Left renal cortex interstitium (tissue), 4 donors: ENCODE results near the gene VARS1. TPM values are rescaled to one million over a fixed set of nuclear protein-coding genes. Genes with fewer than 3 reads are reported as not detected.
A peak's percentile ranks its signal among the peaks of the same experiment; 100 is the strongest.
"Not testable (repeated sequence)": the region's sequence is repeated elsewhere in the genome, so short reads cannot be mapped to it uniquely, and the experiment has no call there.

ENCODE experiments used
- DNase-seq, 4 donors: peaks; one replicate each; pipeline ENCODE4 v3.0.0-alpha.2; 2013; ENCODE audit warnings: low read depth in 4 of 4, low spot score in 2 of 4, missing footprints in 1 of 4
- polyA plus RNA-seq, 4 donors: library from polyadenylated mRNA; unstranded; fragments of 120-200 nt; gene quantifications; one replicate each; pipeline ENCODE4 v1.2.1, GENCODE V29; 2013; ENCODE audit not compliant: insufficient read length in 4 of 4

The VARS1 gene
- polyA plus RNA-seq, 4 donors = 51.9 to 64.8 (median 55.2) TPM

DNA sequence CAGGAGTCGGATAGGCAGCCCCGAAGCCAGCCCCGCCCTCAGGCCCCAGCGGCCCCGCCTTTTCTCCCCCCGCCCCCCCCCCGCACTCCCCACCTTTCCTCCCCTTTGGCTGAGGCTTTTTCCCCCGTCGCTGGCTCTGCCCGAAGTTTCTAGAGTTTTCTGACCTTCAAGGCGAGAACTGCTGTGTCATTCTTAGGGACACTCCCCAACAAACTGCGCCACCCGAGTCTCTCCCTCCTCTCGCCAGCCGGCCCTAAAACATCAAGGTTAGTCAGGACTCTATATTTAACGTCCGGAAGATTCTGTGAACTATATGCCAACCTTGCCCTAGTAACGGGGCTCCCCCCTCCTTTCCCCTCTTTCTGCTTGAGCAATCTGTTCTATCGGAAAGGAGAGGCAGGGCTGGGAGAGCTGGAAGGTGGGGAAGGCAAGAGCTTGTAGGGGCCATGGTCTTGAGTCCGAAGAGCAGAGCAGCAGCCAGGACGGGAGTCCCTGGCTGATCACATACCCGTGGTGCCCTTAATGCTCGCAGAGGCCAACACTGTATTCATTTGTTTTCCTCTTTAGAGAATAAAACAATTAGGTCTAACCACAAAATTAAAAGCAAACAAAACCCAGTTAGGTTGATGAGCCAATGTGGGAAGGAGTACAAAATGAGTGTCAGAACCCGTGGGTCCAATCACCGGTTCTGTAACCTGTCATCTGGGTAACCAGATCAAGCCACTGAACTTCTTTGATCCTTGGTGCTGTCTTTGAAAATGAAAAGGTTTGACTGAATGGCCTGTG lies 26.7 kb upstream of the VARS1 start:
- peak in 1 of 4 donors; percentile 51 for DNase-seq

DNA sequence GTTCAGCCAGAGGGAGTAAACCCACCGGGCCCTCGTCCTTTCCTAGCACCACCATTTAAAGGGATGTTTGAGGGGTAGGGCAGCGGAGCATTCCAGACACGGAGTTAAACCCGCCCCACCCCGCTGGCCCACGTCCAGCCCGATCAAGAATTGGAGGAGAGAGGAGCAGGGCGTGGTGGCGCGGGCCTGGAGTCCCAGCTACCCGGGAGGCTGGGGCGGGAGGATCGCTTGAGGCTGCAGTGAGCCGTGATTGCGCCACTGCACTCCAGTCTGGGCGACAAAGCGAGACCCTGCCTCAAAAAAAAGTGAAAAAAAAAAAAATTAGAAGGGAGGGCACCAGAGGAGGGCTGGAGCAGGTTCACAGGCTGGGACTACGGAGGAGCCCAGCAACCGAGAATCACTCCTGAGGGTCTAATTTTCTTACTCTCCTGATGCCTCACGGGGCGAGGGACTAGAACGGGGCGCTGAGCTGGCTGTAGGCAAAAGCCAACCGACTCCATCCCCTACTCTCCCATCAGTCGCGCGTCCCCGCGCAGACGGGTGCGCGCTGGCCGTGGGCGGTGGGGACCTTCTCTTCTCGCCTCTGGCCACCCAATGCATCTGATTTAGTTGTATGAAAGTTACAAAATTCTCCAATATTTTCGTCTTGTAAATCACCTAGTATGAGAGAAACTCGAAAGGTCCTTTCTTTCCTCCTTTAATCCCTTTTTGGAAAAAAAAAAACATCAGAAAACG lies 25.9 kb upstream of the VARS1 start:
- DNase-seq = peak in 1 of 4 donors; percentile 59

DNA sequence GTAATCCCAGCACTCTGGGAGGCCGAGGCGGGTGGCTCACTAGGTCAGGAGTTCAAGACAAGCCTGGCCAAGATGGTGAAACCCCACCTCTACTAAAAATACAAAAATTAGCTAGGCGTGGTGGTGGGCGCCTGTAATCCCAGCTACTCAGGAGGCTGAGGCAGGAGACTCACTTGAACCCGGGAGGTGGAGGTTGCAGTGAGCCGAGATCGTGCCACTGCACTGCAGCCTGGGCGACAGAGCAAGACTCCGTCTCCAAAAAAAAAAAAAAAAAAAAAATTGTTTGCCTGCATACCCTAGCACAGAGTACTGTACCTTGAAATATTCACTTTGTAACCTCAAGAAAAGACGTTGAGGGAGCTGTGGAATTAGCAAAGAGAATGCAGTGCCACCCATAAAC lies 24.8 kb upstream of the VARS1 start:
- not testable (repeated sequence) for DNase-seq

DNA sequence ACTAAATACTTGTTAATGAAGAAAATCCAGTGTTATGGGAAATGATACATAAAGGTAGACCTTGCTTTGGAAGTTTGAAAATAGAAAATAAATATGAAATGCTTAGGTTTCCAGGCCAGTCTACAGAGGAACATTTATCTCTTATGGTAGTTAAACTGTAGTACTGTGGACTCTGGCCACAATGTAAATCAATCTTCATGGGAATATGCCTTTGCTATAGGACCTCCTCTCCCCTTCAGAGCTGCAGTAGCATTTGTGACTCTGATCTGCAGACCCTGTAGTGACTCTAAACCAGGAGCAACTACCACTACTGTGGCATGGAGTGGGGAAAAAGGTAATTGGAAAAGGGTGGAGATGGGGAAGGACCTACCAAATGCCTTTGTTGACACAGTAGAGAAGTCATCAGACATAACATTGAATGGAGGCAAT lies 24.3 kb upstream of the VARS1 start:
- no peak for DNase-seq

DNA sequence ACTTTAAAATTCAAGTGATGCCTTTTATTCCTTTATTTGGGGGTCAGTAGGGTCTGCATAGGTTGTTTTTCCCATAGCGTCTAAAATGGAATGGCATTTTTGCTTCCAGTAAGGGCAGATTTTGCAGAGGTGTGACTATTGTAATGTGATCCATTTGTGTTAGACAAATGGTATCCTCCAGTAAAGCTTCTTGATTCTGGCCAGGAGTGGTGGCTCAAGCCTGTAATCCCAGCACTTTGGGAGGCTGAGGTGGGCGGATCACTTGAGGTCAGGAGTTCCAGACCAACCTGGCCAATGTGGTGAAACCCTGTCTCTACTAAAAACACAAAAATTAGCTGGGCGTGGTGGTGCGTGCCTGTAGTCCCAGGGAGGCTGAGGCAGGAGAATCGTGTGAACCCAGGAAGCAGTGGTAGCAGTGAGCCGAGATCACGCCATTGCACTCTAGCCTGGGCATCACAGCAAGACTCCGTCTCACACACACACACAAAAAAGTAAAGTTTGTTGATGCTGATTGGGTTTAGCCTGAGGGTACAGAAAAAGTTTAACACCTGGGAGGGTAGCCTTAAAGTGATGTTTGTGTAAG lies 22.5 kb upstream of the VARS1 start:
- DNase-seq = not testable (repeated sequence)

DNA sequence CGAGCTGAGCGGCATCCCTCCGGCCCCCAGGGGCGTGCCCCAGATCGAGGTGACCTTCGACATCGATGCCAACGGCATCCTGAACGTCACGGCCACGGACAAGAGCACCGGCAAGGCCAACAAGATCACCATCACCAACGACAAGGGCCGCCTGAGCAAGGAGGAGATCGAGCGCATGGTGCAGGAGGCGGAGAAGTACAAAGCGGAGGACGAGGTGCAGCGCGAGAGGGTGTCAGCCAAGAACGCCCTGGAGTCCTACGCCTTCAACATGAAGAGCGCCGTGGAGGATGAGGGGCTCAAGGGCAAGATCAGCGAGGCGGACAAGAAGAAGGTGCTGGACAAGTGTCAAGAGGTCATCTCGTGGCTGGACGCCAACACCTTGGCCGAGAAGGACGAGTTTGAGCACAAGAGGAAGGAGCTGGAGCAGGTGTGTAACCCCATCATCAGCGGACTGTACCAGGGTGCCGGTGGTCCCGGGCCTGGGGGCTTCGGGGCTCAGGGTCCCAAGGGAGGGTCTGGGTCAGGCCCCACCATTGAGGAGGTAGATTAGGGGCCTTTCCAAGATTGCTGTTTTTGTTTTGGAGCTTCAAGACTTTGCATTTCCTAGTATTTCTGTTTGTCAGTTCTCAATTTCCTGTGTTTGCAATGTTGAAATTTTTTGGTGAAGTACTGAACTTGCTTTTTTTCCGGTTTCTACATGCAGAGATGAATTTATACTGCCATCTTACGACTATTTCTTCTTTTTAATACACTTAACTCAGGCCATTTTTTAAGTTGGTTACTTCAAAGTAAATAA lies 21.8 kb upstream of the VARS1 start:
- not testable (repeated sequence) for DNase-seq

DNA sequence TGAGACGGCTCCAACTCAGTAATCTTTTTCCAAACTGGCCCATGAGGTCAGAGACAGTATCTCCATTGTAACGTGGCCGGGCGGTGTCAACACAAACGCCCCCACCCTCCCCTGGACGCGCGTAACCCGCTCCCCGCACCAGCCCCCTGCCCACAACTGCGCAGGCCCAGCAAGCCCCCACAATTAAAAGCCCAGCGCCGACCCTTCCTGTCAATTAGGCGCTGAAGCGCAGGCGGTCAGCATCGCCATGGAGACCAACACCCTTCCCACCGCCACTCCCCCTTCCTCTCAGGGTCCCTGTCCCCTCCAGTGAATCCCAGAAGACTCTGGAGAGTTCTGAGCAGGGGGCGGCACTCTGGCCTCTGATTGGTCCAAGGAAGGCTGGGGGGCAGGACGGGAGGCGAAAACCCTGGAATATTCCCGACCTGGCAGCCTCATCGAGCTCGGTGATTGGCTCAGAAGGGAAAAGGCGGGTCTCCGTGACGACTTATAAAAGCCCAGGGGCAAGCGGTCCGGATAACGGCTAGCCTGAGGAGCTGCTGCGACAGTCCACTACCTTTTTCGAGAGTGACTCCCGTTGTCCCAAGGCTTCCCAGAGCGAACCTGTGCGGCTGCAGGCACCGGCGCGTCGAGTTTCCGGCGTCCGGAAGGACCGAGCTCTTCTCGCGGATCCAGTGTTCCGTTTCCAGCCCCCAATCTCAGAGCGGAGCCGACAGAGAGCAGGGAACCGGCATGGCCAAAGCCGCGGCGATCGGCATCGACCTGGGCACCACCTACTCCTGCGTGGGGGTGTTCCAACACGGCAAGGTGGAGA lies 19.7 kb upstream of the VARS1 start, which contains the start of the genes HSPA1A and HSPA1L:
Gene HSPA1A (plus strand): TSS at position 519 of the 814 bp plus-strand sequence. CDS start 214 bp downstream, at position 733.
Gene HSPA1L (minus strand): TSS at position 259 of the 814 bp plus-strand sequence. CDS start 3,311 bp downstream, outside the sequence.
- DNase-seq = peak; percentile 90 to 98 (median 94)

DNA sequence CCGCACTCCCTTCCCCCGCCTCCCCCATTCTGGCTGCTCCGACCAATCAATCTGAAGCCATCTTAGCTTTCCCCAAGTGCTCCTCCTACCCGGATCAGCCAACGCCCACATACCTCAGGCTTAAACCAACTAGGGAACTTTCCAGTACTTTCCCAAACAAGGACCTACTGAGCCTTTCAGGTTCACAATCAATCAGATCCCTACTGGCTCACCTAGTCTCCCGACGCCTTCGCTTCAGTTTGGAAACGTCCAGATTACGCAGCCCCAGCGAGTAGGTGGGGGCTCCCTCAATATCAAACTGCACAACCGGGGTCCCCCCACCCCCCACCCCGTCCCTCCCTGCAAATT lies 19.1 kb upstream of the VARS1 start:
- peak; percentile 81 to 94 (median 93) for DNase-seq

DNA sequence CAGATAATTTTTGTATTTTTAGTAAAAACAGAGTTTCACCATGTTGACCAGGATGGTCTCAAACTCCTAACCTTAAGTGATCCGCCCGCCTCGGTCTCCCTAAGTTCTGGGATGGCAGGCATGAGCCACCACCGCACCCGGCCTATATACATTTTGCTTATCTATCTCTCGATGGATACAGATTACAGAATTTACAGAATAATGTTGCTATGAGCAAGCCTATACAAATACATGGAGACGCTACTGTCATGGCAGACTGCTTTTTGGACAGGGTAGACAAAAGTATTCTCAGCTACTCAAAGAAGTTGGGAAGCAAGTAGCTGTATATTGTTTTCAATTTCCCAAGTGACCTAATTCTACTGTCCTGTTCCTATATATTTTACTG lies 17.9 kb upstream of the VARS1 start:
- DNase-seq = no peak

DNA sequence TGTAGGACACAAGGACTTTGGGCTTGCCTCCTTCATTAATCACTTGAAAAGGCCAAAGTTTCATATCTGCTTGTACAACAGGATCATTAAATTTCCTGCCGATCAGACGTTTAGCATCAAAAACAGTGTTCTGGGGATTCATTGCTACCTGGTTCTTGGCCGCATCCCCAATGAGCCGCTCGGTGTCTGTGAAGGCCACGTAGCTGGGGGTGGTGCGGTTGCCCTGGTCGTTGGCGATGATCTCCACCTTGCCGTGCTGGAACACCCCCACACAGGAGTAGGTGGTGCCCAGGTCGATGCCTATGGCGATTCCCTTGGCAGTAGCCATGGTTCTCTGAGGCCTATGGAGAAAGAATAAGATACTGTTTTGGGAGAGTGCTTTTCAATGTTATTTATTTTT lies 16.1 kb upstream of the VARS1 start:
- no peak for DNase-seq

DNA sequence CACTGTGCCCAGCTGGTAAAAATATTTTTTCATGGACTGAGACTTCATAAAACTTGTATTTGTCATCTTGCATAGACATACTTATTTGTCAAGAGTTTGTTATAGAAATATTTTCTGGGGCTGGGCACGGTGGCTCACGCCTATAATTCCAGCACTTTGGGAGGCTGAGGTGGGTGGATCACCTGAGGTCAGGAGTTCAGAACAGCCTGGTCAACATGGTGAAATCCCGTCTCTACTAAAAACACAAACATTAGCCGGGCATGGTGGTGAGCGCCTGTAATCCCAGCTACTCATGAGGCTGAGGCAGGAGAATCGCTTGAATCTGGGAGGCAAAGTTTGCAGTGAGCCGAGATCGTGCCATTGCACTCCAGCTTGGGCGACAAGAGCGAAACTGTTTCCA lies 13.0 kb upstream of the VARS1 start:
- not testable (repeated sequence) for DNase-seq

DNA sequence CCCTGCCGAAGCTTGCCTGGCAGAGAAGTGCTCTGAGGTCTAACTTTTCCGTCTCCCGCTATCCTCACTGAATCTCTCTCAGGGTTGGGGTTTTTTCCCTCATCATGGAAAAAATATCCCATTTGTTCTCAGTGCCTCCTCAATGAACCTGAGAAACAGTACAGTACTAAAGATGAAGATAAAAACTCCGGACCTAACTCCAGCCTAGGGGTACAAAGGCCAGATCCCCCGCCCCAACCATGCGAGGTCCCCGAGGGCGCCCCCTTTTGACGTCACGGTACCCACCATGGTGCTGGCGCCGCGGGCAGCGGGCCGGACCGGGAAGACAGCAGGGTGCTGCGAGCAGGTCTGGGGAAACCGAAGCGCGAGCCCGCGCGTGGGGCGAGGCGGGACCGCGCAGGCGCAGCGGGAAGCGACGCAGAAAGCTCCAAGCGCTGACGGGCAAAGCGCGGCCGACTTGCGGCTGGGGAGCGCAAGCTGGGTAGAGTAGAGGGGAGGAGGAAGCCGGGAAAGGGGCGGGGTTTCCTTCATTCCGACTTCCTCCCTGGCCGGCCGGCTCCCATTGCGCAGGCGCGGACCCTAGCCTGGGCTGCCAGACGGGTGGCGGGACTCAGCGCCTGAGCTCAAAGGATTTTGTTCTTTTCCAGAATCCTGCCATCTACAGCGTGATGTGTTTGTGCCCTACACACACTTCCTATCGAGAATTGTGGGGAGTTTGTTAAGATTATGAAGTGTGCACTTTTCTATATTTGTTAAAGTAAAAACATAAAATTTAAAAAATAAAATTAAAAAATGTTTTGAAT lies 11.1 kb upstream of the VARS1 start, which contains the start of gene LSM2:
Gene LSM2 (minus strand): TSS at position 497 of the 803 bp plus-strand sequence. CDS start 209 bp downstream, at position 288.
- peak in 3 of 4 donors; percentile 93 to 96 (median 93) for DNase-seq

DNA sequence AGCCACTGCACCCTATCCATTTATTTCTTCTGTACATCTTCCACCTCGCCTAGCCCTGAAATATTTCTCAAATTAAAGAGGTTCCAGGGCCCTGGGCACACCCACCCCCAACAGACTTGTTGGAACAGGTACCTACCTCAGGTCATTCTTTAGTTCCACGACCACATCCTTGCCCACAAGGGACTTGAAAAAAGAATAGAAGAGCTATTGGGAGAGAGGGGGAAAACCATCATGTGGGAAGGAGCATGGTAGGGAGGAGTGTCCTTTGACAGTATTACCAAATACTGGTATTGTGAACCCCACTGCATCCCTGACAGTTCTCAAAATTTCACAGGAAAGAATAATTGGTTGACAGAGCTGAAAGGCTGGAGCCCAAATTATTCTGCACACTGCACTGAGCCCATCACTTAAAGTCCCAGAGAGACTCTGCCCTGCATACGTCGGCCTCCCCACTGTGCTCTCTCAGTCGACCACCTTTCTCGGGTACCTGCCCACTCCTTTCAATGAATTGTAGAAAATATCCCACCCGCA lies 10.5 kb upstream of the VARS1 start:
- no peak for DNase-seq

DNA sequence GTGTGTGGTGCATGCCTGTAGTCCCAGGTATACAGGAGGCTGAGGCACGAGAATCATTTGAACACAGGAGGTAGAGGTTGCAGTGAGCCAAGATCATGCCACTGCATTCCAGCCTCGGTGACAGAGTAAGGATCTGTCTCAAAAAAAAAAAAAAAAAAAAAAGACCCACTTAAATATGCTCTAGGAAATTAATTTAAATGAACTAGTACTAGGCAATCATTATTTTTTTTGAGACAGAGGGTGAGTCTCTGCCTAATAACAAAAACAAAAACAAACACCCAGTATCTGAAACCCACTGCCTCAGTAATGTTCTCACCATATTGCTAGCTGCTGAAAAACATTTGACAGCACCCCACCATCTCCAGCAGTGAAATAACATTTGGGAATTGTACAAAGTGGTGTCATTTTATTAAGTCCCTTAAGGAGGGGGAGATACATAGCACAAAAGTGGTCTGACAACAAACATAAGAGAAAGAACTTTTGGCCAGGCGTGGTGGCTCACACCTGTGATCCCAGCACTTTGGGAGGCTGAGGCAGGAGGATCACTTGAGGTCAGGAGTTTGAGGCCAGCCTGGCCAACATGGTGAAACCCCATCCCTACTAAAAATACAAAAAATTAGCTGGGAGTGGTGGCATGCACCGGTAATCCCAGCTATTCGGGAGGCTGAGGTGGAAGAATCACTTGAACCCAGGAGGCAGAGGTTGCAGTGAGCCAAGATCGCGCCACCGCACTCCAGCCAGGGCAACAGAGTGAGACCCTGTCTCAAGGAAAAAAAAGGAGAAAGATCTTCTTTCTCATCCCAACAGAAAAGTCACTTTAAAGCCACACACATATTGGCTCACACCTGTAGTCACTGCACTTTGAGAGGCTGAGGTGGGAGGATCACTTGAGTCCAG lies 5.7 kb upstream of the VARS1 start:
- not testable (repeated sequence) for DNase-seq

DNA sequence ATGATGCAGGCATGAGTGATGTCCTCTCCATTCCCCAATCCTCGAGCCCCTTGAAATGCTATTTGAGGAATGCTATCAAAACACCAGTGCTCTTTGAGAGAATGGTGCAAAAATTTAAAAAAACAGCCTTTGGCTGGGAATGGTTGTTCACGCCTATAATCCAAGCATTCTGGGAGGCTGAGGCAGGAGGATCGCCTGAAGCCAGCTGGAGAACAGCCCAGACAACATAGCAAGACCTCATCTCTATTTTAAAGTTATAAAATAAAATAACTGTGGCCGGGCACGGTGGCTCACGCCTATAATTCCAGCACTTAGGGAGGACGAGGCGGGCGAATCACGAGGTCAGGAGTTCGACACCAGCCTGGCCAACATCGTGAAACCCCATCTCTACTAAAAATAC lies 4.2 kb upstream of the VARS1 start:
- no peak for DNase-seq

DNA sequence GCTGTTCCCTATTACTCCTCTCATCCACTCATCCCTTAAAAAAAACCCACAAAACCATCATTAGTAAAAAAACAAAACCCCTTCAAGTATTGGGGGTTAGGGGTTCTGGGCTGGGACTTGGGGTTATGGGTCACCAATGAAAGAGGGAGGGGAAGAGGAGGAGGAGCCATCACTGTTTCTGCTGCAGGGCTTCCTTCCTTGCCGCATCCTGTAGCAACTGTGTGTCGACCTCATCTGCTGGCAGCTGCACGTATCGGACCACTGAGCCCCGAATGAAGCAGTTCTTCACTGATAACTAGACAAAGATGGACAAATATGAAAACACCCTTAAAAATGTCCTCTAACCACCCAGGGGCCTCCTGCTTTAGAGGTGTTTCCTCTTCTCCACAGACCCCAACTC lies 2.0 kb upstream of the VARS1 start:
- no peak for DNase-seq

DNA sequence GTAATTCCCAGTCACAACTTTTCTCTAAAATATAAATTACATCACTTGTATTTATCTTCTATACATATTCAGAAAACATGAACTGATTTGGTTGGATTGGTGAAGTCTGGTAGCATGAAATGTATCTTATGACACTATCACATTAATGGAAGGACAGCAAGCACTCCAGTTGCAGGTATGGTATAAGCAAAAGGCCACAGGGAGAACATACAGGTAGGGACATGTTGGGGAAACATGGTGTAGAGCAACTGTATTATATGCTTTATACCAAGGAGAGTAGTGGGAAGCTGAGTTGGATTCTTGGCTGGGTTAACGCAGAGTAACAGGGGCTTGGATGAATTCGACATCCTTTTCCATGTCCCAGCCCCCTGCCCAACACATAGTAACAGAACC lies 1.4 kb upstream of the VARS1 start:
- no peak for DNase-seq
